Measurements from ENCODE around the gene COMMD8. TPM values are rescaled to one million over a fixed set of nuclear protein-coding genes. Genes with fewer than 3 reads are reported as not detected.

The COMMD8 gene
- total RNA-seq, result 10 to 100 TPM; 30.2 to 30.4 TPM

DNA sequence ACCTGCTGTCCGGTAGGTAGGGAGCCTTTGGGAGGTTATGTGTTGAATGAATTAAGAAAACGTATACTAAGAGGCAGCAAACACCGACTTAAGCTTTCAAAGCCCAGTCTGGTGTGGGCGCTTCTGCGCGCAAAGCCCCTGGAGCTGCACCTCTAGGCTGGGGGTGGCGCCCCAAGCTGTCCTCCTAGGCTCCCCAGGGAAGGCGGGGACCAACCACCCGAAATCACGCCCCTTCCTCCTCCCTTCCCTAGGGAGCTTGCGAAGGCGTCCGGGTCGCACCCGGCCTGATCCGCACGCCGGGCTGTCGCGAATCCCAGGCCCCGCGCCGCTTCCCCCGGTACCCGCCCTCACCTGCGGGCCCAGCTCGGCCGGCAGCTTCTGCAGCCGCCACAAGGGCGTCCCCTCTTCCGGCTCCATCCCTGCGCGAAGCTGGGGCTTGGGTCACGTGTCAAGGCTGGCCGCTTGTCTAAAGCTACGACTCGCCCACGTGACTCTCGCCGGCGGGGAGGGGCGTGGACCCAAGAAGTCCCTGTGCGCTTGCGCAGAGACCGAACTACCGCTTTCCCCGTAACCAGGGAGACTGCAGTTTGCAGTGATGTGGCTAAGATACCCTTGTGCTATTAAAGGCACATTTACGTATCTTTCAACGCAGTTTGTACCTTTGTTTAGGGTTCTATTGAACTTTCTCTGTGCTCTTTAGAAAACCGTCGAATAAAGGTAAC is at the start of gene COMMD8:
Gene COMMD8 (minus strand): TSS at position 468 of the 722 bp plus-strand sequence. CDS start 51 bp downstream, at position 417.
- POLR2A ChIA-PET, result interaction anchor here (1.1 to 1.9 kb wide), 2 partner anchors 22 to 69 kb away, joined by 5 to 6 read pairs; partner anchors contain the start of gene ATP10D
- H3K36me3 Mint-ChIP-seq (ENCODE audit: low read depth), result peaks cover 15% of the 10 kb centered on the region
- H3K4me3 Mint-ChIP-seq, result peak within 1 kb of the TSS; percentile 87
- DNase-seq (peak; percentile 98), ATAC-seq (peak; percentile 96)
- peaks cover 27% of the 10 kb centered on the region for H3K4me1 Mint-ChIP-seq (ENCODE audit: low read depth)
- CTCF ChIA-PET, result interaction anchor here (1.0 to 3.9 kb wide), 16 partner anchors 9 to 104 kb away, joined by 3 to 35 read pairs (median 4); partner anchors contain the start of gene ATP10D
- H3K27ac Mint-ChIP-seq, result peak within 1 kb of the TSS; percentile 80
- no peaks in the 10 kb centered on the region for H3K27me3 Mint-ChIP-seq (ENCODE audit: low read depth)
- H3K9me3 Mint-ChIP-seq (ENCODE audit: insufficient read depth), result no peaks in the 10 kb centered on the region

DNA sequence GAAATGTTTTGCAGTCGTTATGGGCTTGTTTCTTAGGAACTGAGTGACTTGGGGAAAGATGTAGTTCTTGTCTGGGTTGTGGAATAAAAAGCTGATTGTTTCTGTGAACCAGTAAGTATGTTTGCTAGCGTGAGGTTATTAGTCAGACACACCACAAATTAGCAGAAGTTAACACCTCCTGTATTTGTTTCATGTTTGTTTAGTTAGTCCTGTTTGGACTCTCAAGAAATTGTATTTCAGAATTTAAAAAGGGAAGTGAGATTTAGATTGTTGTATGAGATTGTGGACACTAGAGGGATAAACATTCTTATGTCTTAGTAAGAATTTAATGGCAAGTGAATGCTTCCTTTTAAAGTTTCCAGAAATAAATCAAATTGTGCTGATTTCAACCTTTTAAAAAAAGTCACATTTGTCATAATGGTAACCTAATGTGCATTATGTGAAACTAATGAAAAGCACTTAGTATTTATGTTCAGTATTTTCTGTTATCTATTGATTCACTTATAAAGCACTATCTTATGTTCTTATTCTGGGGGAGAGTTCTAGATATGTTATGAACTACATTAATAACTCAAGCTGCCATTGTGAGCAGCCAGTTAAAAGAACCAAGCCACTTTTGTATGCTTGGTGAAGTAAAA is 47.1 kb upstream of the COMMD8 start:
- no peak overlapping the region for H3K27ac Mint-ChIP-seq
- peaks cover 2% of the 10 kb centered on the region for H3K27me3 Mint-ChIP-seq (ENCODE audit: low read depth)
- H3K9me3 Mint-ChIP-seq (ENCODE audit: insufficient read depth), result no peaks in the 10 kb centered on the region
- H3K4me3 Mint-ChIP-seq, result no peak overlapping the region
- peaks cover 11% of the 10 kb centered on the region for H3K4me1 Mint-ChIP-seq (ENCODE audit: low read depth)
- no peak for DNase-seq
- peaks cover 10% of the 10 kb centered on the region for H3K36me3 Mint-ChIP-seq (ENCODE audit: low read depth)
- ChIA-PET POLR2A (no interaction called here), CTCF (interaction anchor here (1.0 to 1.9 kb wide), 4 partner anchors 27 to 54 kb away, joined by 3 to 7 read pairs (median 4); no protein-coding TSS in a partner anchor)
- ATAC-seq, result no peak

GRCh38 chr4:47505666-47506065 is 42.2 kb upstream of the COMMD8 start:
- peaks cover 5% of the 10 kb centered on the region for H3K4me1 Mint-ChIP-seq (ENCODE audit: low read depth)
- no peak overlapping the region for H3K4me3 Mint-ChIP-seq
- H3K27me3 Mint-ChIP-seq (ENCODE audit: low read depth), result peaks cover 2% of the 10 kb centered on the region
- DNase-seq (no peak), ATAC-seq (no peak)
- no peak overlapping the region for H3K27ac Mint-ChIP-seq
- ChIA-PET CTCF (interaction anchor here (1.5 kb wide), 1 partner anchor 42 kb away, joined by 4 read pairs; the partner anchor contains the start of gene COMMD8), POLR2A (no interaction called here)
- no peaks in the 10 kb centered on the region for H3K36me3 Mint-ChIP-seq (ENCODE audit: low read depth)
- no peaks in the 10 kb centered on the region for H3K9me3 Mint-ChIP-seq (ENCODE audit: insufficient read depth)

GRCh38 chr4:47505147-47505546 is 41.6 kb upstream of the COMMD8 start:
- ChIA-PET POLR2A (no interaction called here), CTCF (no interaction called here)
- DNase-seq (no peak), ATAC-seq (no peak)
- Mint-ChIP-seq H3K4me1 (ENCODE audit: low read depth) (no peaks in the 10 kb centered on the region), H3K27me3 (ENCODE audit: low read depth) (peaks cover 2% of the 10 kb centered on the region), H3K9me3 (ENCODE audit: insufficient read depth) (no peaks in the 10 kb centered on the region), H3K27ac (no peak overlapping the region), H3K36me3 (ENCODE audit: low read depth) (no peaks in the 10 kb centered on the region), H3K4me3 (no peak overlapping the region)

DNA sequence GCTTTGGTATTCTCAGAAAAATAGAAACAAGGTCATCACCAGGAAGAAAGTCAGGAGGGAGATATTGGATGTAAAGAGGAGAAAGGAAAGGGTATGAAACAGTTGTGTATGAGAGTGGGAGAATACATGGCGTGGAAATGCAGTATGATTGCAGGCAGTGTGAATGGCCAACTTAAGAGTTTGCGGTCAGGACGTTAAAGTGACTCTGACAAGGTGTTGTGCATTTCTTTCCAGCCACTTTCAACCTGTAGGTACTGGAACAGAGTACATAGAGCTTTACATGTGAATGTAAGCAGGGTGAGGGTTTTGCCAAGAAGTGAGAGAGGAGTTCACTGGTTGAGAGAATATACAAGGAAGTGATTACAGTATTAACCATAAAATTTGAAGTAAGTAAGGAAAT is 37.3 kb upstream of the COMMD8 start:
- Mint-ChIP-seq H3K27ac (no peak overlapping the region), H3K4me3 (no peak overlapping the region), H3K9me3 (ENCODE audit: insufficient read depth) (no peaks in the 10 kb centered on the region), H3K36me3 (ENCODE audit: low read depth) (no peaks in the 10 kb centered on the region), H3K4me1 (ENCODE audit: low read depth) (peaks cover 5% of the 10 kb centered on the region), H3K27me3 (ENCODE audit: low read depth) (no peaks in the 10 kb centered on the region)
- CTCF ChIA-PET, result no interaction called here
- ATAC-seq, result no peak
- DNase-seq, result no peak
- POLR2A ChIA-PET, result no interaction called here

- H3K27ac Mint-ChIP-seq, result no peak overlapping the region
- no peaks in the 10 kb centered on the region for H3K36me3 Mint-ChIP-seq (ENCODE audit: low read depth)
- DNase-seq, result no peak
- ChIA-PET POLR2A (no interaction called here), CTCF (no interaction called here)
- H3K9me3 Mint-ChIP-seq (ENCODE audit: insufficient read depth), result no peaks in the 10 kb centered on the region
- H3K27me3 Mint-ChIP-seq (ENCODE audit: low read depth), result no peaks in the 10 kb centered on the region
- no peak for ATAC-seq
- H3K4me1 Mint-ChIP-seq (ENCODE audit: low read depth), result peaks cover 5% of the 10 kb centered on the region
- no peak overlapping the region for H3K4me3 Mint-ChIP-seq
Observed at GRCh38 chr4:47499700-47500099, 36.2 kb upstream of the COMMD8 start.

GRCh38 chr4:47498899-47499298 is 35.4 kb upstream of the COMMD8 start:
- CTCF ChIA-PET, result no interaction called here
- Mint-ChIP-seq H3K36me3 (ENCODE audit: low read depth) (no peaks in the 10 kb centered on the region), H3K4me1 (ENCODE audit: low read depth) (peaks cover 5% of the 10 kb centered on the region), H3K27ac (no peak overlapping the region), H3K27me3 (ENCODE audit: low read depth) (no peaks in the 10 kb centered on the region), H3K4me3 (no peak overlapping the region), H3K9me3 (ENCODE audit: insufficient read depth) (no peaks in the 10 kb centered on the region)
- no peak for DNase-seq
- no peak for ATAC-seq
- POLR2A ChIA-PET, result no interaction called here

GRCh38 chr4:47494124-47494430 is 30.6 kb upstream of the COMMD8 start:
- Mint-ChIP-seq H3K36me3 (ENCODE audit: low read depth) (peaks cover 8% of the 10 kb centered on the region), H3K4me3 (no peak overlapping the region), H3K27me3 (ENCODE audit: low read depth) (no peaks in the 10 kb centered on the region), H3K4me1 (ENCODE audit: low read depth) (peaks cover 6% of the 10 kb centered on the region), H3K27ac (no peak overlapping the region), H3K9me3 (ENCODE audit: insufficient read depth) (no peaks in the 10 kb centered on the region)
- DNase-seq (no peak), ATAC-seq (no peak)
- CTCF ChIA-PET, result interaction anchor here (1.3 kb wide), 1 partner anchor 13 kb away, joined by 3 read pairs; no protein-coding TSS in a partner anchor
- POLR2A ChIA-PET, result interaction anchor here (0.8 kb wide), 1 partner anchor 9 kb away, joined by 3 read pairs; the partner anchor contains the start of gene ATP10D

GRCh38 chr4:47493238-47494123 is 30.0 kb upstream of the COMMD8 start:
- ChIA-PET POLR2A (interaction anchor here (0.8 kb wide), 1 partner anchor 9 kb away, joined by 3 read pairs; the partner anchor contains the start of gene ATP10D), CTCF (interaction anchor here (0.8 to 1.3 kb wide), 2 partner anchors 13 to 72 kb away, joined by 3 read pairs; no protein-coding TSS in a partner anchor)
- H3K9me3 Mint-ChIP-seq (ENCODE audit: insufficient read depth), result no peaks in the 10 kb centered on the region
- H3K27me3 Mint-ChIP-seq (ENCODE audit: low read depth), result no peaks in the 10 kb centered on the region
- no peak overlapping the region for H3K27ac Mint-ChIP-seq
- DNase-seq, result no peak
- no peak for ATAC-seq
- H3K4me1 Mint-ChIP-seq (ENCODE audit: low read depth), result peaks cover 3% of the 10 kb centered on the region
- no peak overlapping the region for H3K4me3 Mint-ChIP-seq
- H3K36me3 Mint-ChIP-seq (ENCODE audit: low read depth), result peaks cover 8% of the 10 kb centered on the region

DNA sequence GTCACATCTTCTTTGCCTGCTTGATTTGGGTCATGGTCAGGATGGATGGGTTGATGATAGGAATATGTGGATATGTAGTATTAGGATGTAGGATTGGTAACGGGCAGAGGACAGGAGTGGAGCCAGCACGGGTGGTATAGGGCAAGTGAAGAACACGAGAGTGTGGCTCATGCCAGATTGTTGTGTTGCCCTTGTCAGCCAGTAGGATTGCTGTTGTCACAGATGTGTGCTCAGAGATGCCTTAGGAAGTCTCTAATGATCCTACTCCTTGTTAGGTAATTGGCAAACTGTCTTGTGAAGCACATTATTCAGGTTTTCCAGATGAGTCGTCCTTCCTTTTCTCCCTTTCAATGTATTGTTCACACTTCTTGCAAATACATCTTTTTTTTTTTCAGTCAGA is 27.0 kb upstream of the COMMD8 start:
- ChIA-PET POLR2A (no interaction called here), CTCF (interaction anchor here (1.4 to 1.6 kb wide), 2 partner anchors 33 to 73 kb away, joined by 3 read pairs; no protein-coding TSS in a partner anchor)
- ATAC-seq (peak; percentile 83), DNase-seq (no peak)
- H3K27ac Mint-ChIP-seq, result no peak overlapping the region
- no peaks in the 10 kb centered on the region for H3K27me3 Mint-ChIP-seq (ENCODE audit: low read depth)
- H3K4me3 Mint-ChIP-seq, result no peak overlapping the region
- H3K36me3 Mint-ChIP-seq (ENCODE audit: low read depth), result peaks cover 8% of the 10 kb centered on the region
- no peaks in the 10 kb centered on the region for H3K9me3 Mint-ChIP-seq (ENCODE audit: insufficient read depth)
- H3K4me1 Mint-ChIP-seq (ENCODE audit: low read depth), result peaks cover 8% of the 10 kb centered on the region

DNA sequence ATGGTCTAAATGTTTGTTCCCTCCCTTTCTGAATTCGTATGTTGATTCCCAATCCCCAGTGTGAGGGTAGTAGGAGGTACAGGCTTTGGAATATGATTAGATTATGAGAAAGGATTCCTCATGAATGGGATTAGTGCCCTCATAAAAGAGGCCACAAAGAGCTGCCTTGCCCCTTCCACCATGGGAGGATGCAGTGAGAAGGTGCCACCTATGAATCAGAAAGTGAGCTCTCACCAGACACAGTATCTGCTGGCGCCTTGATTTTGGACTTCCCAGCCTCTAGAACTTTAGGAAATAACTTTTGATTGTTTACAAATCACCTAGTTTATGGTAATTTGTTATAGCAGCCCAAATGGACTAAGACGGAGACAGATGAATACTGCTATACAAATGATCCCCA is 25.2 kb upstream of the COMMD8 start:
- ChIA-PET CTCF (no interaction called here), POLR2A (no interaction called here)
- no peak for ATAC-seq
- Mint-ChIP-seq H3K4me1 (ENCODE audit: low read depth) (peaks cover 22% of the 10 kb centered on the region), H3K27me3 (ENCODE audit: low read depth) (no peaks in the 10 kb centered on the region), H3K27ac (no peak overlapping the region), H3K36me3 (ENCODE audit: low read depth) (peaks cover 8% of the 10 kb centered on the region), H3K9me3 (ENCODE audit: insufficient read depth) (no peaks in the 10 kb centered on the region), H3K4me3 (no peak overlapping the region)
- no peak for DNase-seq

All from activated CD8-positive, alpha-beta T cell treated with anti-CD3 and anti-CD28 coated beads, Interleukin-2, amount 10 ng/mL, durations not matched to agents 7 days and 5 days (primary cell).